ENCODE results near the gene CDC7.
A peak's percentile ranks its signal among the peaks of the same experiment; 100 is the strongest.
"Not testable (repeated sequence)": the region's sequence is repeated elsewhere in the genome, so short reads cannot be mapped to it uniquely, and the experiment has no call there.

CDC7 gene

GRCh38 chr1:91500756-91501522, at the start of gene CDC7:
CDC7 (plus strand) TSS chr1:91500851; CDS start chr1:91501717, 866 bp downstream.
- peak; percentile 77 to 82 for DNase-seq (ENCODE audit: low read depth in 2 of 2)

GRCh38 chr1:91454136-91454535, 46.5 kb upstream of the CDC7 start:
- no peak for DNase-seq (ENCODE audit: low read depth in 2 of 2)

- DNase-seq (ENCODE audit: low read depth in 2 of 2) = no peak
Measured at GRCh38 chr1:91455334-91455733, 45.3 kb upstream of the CDC7 start.

- no peak for DNase-seq (ENCODE audit: low read depth in 2 of 2)
Measured at GRCh38 chr1:91455896-91456295, 44.8 kb upstream of the CDC7 start.

- not testable (repeated sequence) for DNase-seq (ENCODE audit: low read depth in 2 of 2)
Measured at GRCh38 chr1:91465350-91465749, 35.3 kb upstream of the CDC7 start.

- no peak for DNase-seq (ENCODE audit: low read depth in 2 of 2)
Measured at GRCh38 chr1:91476533-91477217, 24.0 kb upstream of the CDC7 start.

GRCh38 chr1:91487469-91487868, 13.2 kb upstream of the CDC7 start:
- no peak for DNase-seq (ENCODE audit: low read depth in 2 of 2)

GRCh38 chr1:91490501-91490900, 10.2 kb upstream of the CDC7 start:
- no peak for DNase-seq (ENCODE audit: low read depth in 2 of 2)

GRCh38 chr1:91498035-91498434, 2.6 kb upstream of the CDC7 start:
- no peak for DNase-seq (ENCODE audit: low read depth in 2 of 2)

- no peak for DNase-seq (ENCODE audit: low read depth in 2 of 2)
Measured at GRCh38 chr1:91498498-91499245, 2.0 kb upstream of the CDC7 start.

- no peak for DNase-seq (ENCODE audit: low read depth in 2 of 2)
Measured at GRCh38 chr1:91499346-91499745, 1.3 kb upstream of the CDC7 start.

- no peak for DNase-seq (ENCODE audit: low read depth in 2 of 2)
Measured at GRCh38 chr1:91499904-91500755, 521 bp upstream of the CDC7 start.

GRCh38 chr1:91501523-91501851, 836 bp downstream of the CDC7 start:
- DNase-seq (ENCODE audit: low read depth in 2 of 2) = no peak

GRCh38 chr1:91501971-91502671, 1.5 kb downstream of the CDC7 start:
- DNase-seq (ENCODE audit: low read depth in 2 of 2) = no peak

GRCh38 chr1:91502672-91503184, 2.1 kb downstream of the CDC7 start:
- DNase-seq (ENCODE audit: low read depth in 2 of 2) = no peak

GRCh38 chr1:91503332-91503900, 2.8 kb downstream of the CDC7 start:
- no peak for DNase-seq (ENCODE audit: low read depth in 2 of 2)

GRCh38 chr1:91503975-91504530, 3.4 kb downstream of the CDC7 start:
- no peak for DNase-seq (ENCODE audit: low read depth in 2 of 2)

- DNase-seq (ENCODE audit: low read depth in 2 of 2) = no peak
Measured at GRCh38 chr1:91505086-91505485, 4.4 kb downstream of the CDC7 start.

GRCh38 chr1:91506071-91506470, 5.4 kb downstream of the CDC7 start:
- DNase-seq (ENCODE audit: low read depth in 2 of 2) = no peak

GRCh38 chr1:91507328-91507727, 6.7 kb downstream of the CDC7 start:
- DNase-seq (ENCODE audit: low read depth in 2 of 2) = no peak
